Neural progenitor cell (in vitro differentiated cells): ENCODE data around the gene IGSF6.

Experiments used
- CTCF ChIP-seq: fragments of 200-600 bp; sonication (generic); IDR thresholded peaks from 2 replicates; pipeline ENCODE4 v1.5.1; 2017; ENCODE audit warnings: antibody characterized with exemption, mild to moderate bottlenecking
- EZH2 ChIP-seq: fragments of 200-600 bp; sonication (generic); IDR thresholded peaks from 2 replicates; pipeline ENCODE4 v1.6.1; 2017; ENCODE audit warnings: antibody characterized with exemption, mild to moderate bottlenecking, moderate library complexity

DNA sequence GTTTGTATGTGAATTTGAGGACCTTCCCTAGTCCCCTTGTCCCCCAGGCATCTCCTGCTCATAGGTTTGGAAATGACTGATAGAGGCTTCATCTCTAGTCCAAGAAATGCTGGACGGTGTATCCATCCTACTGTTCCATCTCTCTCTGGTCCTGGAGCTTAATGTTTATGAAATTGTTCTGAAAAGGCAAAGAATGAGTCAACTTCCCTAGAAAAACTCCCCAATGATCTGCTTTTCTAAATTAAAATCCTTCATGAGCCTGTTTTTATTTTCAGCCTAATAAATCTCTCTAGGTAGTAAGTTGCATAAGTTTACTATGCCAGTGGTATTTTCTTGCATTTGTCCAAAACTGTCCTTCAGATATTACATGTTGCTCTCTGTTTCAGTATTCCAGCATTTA lies 2.1 kb upstream of the IGSF6 start:
- no peak for TF ChIP-seq CTCF
- TF ChIP-seq EZH2 = no peak
